Liver (tissue), 3 donors: Measurements from ENCODE around the gene NFYC.

Source experiments
- FOXA1 ChIP-seq: IDR thresholded peaks from 2 replicates; pipeline ENCODE4 v1.6.1; 2016; ENCODE audit warnings: antibody characterized with exemption
- GABPA ChIP-seq, 2 donors: IDR thresholded peaks in 1 of 2; conservative IDR thresholded peaks in 1 of 2; 2 replicates each; pipeline ENCODE4 v1.6.1; 2016; ENCODE audit warnings: antibody characterized with exemption in 2 of 2, mild to moderate bottlenecking in 1 of 2, moderate library complexity in 1 of 2
- RXRA ChIP-seq, 2 donors: IDR thresholded peaks; 2 replicates each; pipeline ENCODE4 v1.6.1; 2017 to 2018; ENCODE audit warnings: antibody characterized with exemption in 2 of 2, mild to moderate bottlenecking in 1 of 2
- SP1 ChIP-seq: IDR thresholded peaks from 2 replicates; pipeline ENCODE4 v1.6.1; 2018; ENCODE audit warnings: antibody characterized with exemption, mild to moderate bottlenecking
- YY1 ChIP-seq: IDR thresholded peaks from 2 replicates; pipeline ENCODE4 v1.6.1; 2016; ENCODE audit warnings: antibody characterized with exemption, mild to moderate bottlenecking
- TF ChIP-seq, protein P1 (sequence below): fragments of 150-350 bp; IDR thresholded peaks from 2 replicates; pipeline ENCODE4 v1.5.1; 2017; ENCODE audit warnings: improper control_type of control experiment, low read depth, low read length; ENCODE audit not compliant: missing input control
- TF ChIP-seq, protein P2 (sequence below): IDR thresholded peaks from 2 replicates; pipeline ENCODE4 v1.6.1; 2016; ENCODE audit warnings: antibody characterized with exemption
- donor health status: healthy.
- donor health status: healthy.

DNA sequence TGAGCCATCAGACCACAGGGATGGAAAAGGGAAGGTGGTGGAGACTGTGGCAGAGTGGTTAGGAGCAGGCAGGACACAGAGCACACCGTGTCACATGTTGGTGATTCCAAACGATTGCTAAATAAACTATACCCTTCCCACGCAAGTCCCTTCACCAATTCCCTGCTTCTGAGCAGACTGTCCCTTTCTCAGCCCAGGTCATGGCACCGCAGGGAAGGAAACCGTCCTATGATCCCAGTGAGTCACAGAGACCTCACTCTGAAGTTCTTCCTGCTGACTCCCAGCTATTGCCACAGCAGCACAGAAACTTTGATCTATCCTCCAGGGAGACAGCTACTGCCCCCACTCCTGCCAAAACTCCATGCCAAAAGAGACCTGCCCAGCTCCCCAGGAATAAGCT, 45.2 kb upstream of the NFYC start:
- TF ChIP-seq, protein P1, sequence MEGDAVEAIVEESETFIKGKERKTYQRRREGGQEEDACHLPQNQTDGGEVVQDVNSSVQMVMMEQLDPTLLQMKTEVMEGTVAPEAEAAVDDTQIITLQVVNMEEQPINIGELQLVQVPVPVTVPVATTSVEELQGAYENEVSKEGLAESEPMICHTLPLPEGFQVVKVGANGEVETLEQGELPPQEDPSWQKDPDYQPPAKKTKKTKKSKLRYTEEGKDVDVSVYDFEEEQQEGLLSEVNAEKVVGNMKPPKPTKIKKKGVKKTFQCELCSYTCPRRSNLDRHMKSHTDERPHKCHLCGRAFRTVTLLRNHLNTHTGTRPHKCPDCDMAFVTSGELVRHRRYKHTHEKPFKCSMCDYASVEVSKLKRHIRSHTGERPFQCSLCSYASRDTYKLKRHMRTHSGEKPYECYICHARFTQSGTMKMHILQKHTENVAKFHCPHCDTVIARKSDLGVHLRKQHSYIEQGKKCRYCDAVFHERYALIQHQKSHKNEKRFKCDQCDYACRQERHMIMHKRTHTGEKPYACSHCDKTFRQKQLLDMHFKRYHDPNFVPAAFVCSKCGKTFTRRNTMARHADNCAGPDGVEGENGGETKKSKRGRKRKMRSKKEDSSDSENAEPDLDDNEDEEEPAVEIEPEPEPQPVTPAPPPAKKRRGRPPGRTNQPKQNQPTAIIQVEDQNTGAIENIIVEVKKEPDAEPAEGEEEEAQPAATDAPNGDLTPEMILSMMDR: no peak
- no peak for TF ChIP-seq RXRA (IDR thresholded peaks at IDR 0.05)
- TF ChIP-seq, protein P2, sequence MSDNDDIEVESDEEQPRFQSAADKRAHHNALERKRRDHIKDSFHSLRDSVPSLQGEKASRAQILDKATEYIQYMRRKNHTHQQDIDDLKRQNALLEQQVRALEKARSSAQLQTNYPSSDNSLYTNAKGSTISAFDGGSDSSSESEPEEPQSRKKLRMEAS: no peak
- TF ChIP-seq YY1: no peak
- TF ChIP-seq FOXA1: no peak
- no peak for TF ChIP-seq GABPA (IDR thresholded peaks at IDR 0.05 in 1 of 2, conservative IDR thresholded peaks at IDR 0.05 in 1 of 2)
- TF ChIP-seq SP1: no peak
